HG02763 (cell line): Measurements from ENCODE around the gene DMXL2.
"Not testable (repeated sequence)": the region's sequence is repeated elsewhere in the genome, so short reads cannot be mapped to it uniquely, and the experiment has no call there.

Experiments
- ATAC-seq: cut with Tn5 transposase; IDR thresholded peaks from one replicate; pipeline ENCODE4 v1.9.1; 2021; ENCODE audit warnings: mild to moderate bottlenecking, moderate library complexity; ENCODE audit not compliant: unreplicated experiment

DMXL2 gene

GRCh38 chr15:51497806-51498205, 124.8 kb downstream of the DMXL2 start:
- no peak for ATAC-seq

GRCh38 chr15:51496246-51496645, 126.3 kb downstream of the DMXL2 start:
- no peak for ATAC-seq

GRCh38 chr15:51494411-51495314, 127.9 kb downstream of the DMXL2 start:
- no peak for ATAC-seq

- no peak for ATAC-seq
These were observed 128.7 kb downstream of the DMXL2 start for GRCh38 chr15:51493892-51494291.

- no peak for ATAC-seq
These were observed 130.0 kb downstream of the DMXL2 start for GRCh38 chr15:51492528-51492927.

- ATAC-seq, result no peak
These were observed 130.6 kb downstream of the DMXL2 start for GRCh38 chr15:51491941-51492340.

GRCh38 chr15:51484781-51485180, 137.8 kb downstream of the DMXL2 start:
- no peak for ATAC-seq

- ATAC-seq, result no peak
These were observed 138.6 kb downstream of the DMXL2 start for GRCh38 chr15:51483985-51484384.

- ATAC-seq, result no peak
These were observed 139.1 kb downstream of the DMXL2 start for GRCh38 chr15:51483520-51483919.

- ATAC-seq, result no peak
These were observed 146.8 kb downstream of the DMXL2 start for GRCh38 chr15:51475736-51476135.

- no peak for ATAC-seq
These were observed 152.1 kb downstream of the DMXL2 start for GRCh38 chr15:51470512-51470911.

- ATAC-seq, result no peak
These were observed 161.8 kb downstream of the DMXL2 start for GRCh38 chr15:51460796-51461195.

- no peak for ATAC-seq
These were observed 172.6 kb downstream of the DMXL2 start for GRCh38 chr15:51450001-51450400.

GRCh38 chr15:51448622-51449399, 173.8 kb downstream of the DMXL2 start:
- ATAC-seq, result no peak

GRCh38 chr15:51447855-51448621, 174.5 kb downstream of the DMXL2 start:
- ATAC-seq, result no peak

- not testable (repeated sequence) for ATAC-seq
These were observed 176.4 kb downstream of the DMXL2 start for GRCh38 chr15:51446029-51446744.

- ATAC-seq, result no peak
These were observed 177.8 kb downstream of the DMXL2 start for GRCh38 chr15:51444807-51445206.

GRCh38 chr15:51444112-51444511, 178.5 kb downstream of the DMXL2 start:
- no peak for ATAC-seq

- ATAC-seq, result no peak
These were observed 179.2 kb downstream of the DMXL2 start for GRCh38 chr15:51443282-51443914.

GRCh38 chr15:51438526-51438925, 184.0 kb downstream of the DMXL2 start:
- no peak for ATAC-seq
